ENCODE results near the gene SLC6A8. TPM values are rescaled to one million over a fixed set of nuclear protein-coding genes. Genes with fewer than 3 reads are reported as not detected.
A peak's percentile ranks its signal among the peaks of the same experiment; 100 is the strongest.

SLC6A8 gene
- total RNA-seq, 1 donor from 2014 or later = 57.9 TPM

- Histone ChIP-seq H4K20me1 (ENCODE audit: insufficient read depth, low read length) (no peaks in the 10 kb centered on the region), H3K9ac (ENCODE audit: low read length) (no peak overlapping the region), H3K9me3 (ENCODE audit: insufficient read depth, low read depth, low read length) (no peaks in the 10 kb centered on the region), H3K36me3 (ENCODE audit: insufficient read depth, low read length) (no peaks in the 10 kb centered on the region), H2AFZ (ENCODE audit: low read depth, low read length) (no peak overlapping the region), H3K27ac (ENCODE audit: low read depth, low read length) (no peak overlapping the region), H3K4me3 (ENCODE audit: insufficient read depth, low read depth, low read length) (no peak overlapping the region), H3K79me2 (ENCODE audit: insufficient read depth, low read length) (no peaks in the 10 kb centered on the region), H3K4me1 (ENCODE audit: insufficient read depth, low read length) (peaks cover 3% of the 10 kb centered on the region), H3K27me3 (ENCODE audit: insufficient read depth, low read length) (peaks cover 20% of the 10 kb centered on the region), H3K4me2 (ENCODE audit: low read length) (no peak overlapping the region)
- peak; percentile 6 for TF ChIP-seq EZH2 (IDR thresholded peaks at IDR 0.05; ENCODE audit: insufficient read depth, low read length)
- TF ChIP-seq, protein P1, sequence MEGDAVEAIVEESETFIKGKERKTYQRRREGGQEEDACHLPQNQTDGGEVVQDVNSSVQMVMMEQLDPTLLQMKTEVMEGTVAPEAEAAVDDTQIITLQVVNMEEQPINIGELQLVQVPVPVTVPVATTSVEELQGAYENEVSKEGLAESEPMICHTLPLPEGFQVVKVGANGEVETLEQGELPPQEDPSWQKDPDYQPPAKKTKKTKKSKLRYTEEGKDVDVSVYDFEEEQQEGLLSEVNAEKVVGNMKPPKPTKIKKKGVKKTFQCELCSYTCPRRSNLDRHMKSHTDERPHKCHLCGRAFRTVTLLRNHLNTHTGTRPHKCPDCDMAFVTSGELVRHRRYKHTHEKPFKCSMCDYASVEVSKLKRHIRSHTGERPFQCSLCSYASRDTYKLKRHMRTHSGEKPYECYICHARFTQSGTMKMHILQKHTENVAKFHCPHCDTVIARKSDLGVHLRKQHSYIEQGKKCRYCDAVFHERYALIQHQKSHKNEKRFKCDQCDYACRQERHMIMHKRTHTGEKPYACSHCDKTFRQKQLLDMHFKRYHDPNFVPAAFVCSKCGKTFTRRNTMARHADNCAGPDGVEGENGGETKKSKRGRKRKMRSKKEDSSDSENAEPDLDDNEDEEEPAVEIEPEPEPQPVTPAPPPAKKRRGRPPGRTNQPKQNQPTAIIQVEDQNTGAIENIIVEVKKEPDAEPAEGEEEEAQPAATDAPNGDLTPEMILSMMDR (IDR thresholded peaks at IDR 0.05; ENCODE audit: insufficient read depth, low read depth, low read length) = no peak
- DNase-seq (ENCODE audit: low read depth) (no peak), FAIRE-seq (no peak)
- H3K27me3 Mint-ChIP-seq (ENCODE audit: low read depth, unreplicated experiment) = peaks cover 28% of the 10 kb centered on the region
- no peaks in the 10 kb centered on the region for H3K36me3 Mint-ChIP-seq (ENCODE audit: low read depth, unreplicated experiment)
- no peaks in the 10 kb centered on the region for H3K4me1 Mint-ChIP-seq (ENCODE audit: low read depth, unreplicated experiment)
- H3K9me3 Mint-ChIP-seq (ENCODE audit: unreplicated experiment) = no peaks in the 10 kb centered on the region
- H3K27ac Mint-ChIP-seq (ENCODE audit: unreplicated experiment) = no peak overlapping the region
- H3K4me3 Mint-ChIP-seq (ENCODE audit: unreplicated experiment) = no peak overlapping the region
These were observed 46.1 kb upstream of the SLC6A8 start for GRCh38 chrX:153641627-153642026.

- Mint-ChIP-seq H3K27me3 (ENCODE audit: low read depth, unreplicated experiment) (peaks cover 28% of the 10 kb centered on the region), H3K4me3 (ENCODE audit: unreplicated experiment) (no peak overlapping the region), H3K36me3 (ENCODE audit: low read depth, unreplicated experiment) (no peaks in the 10 kb centered on the region), H3K27ac (ENCODE audit: unreplicated experiment) (no peak overlapping the region), H3K9me3 (ENCODE audit: unreplicated experiment) (no peaks in the 10 kb centered on the region), H3K4me1 (ENCODE audit: low read depth, unreplicated experiment) (no peaks in the 10 kb centered on the region)
- Histone ChIP-seq H3K9ac (ENCODE audit: low read length) (no peak overlapping the region), H3K27me3 (ENCODE audit: insufficient read depth, low read length) (peaks cover 22% of the 10 kb centered on the region), H3K36me3 (ENCODE audit: insufficient read depth, low read length) (no peaks in the 10 kb centered on the region), H4K20me1 (ENCODE audit: insufficient read depth, low read length) (no peaks in the 10 kb centered on the region), H3K4me2 (ENCODE audit: low read length) (no peak overlapping the region), H2AFZ (ENCODE audit: low read depth, low read length) (no peak overlapping the region), H3K79me2 (ENCODE audit: insufficient read depth, low read length) (no peaks in the 10 kb centered on the region), H3K9me3 (ENCODE audit: insufficient read depth, low read depth, low read length) (no peaks in the 10 kb centered on the region), H3K4me3 (ENCODE audit: insufficient read depth, low read depth, low read length) (no peak overlapping the region), H3K4me1 (ENCODE audit: insufficient read depth, low read length) (peaks cover 3% of the 10 kb centered on the region), H3K27ac (ENCODE audit: low read depth, low read length) (no peak overlapping the region)
- TF ChIP-seq EZH2 (IDR thresholded peaks at IDR 0.05; ENCODE audit: insufficient read depth, low read length) = peak; percentile 18
- TF ChIP-seq, protein P1 (IDR thresholded peaks at IDR 0.05; ENCODE audit: insufficient read depth, low read depth, low read length) = no peak
- FAIRE-seq (no peak), DNase-seq (ENCODE audit: low read depth) (no peak)
These were observed 45.6 kb upstream of the SLC6A8 start for GRCh38 chrX:153642051-153642654.

DNA sequence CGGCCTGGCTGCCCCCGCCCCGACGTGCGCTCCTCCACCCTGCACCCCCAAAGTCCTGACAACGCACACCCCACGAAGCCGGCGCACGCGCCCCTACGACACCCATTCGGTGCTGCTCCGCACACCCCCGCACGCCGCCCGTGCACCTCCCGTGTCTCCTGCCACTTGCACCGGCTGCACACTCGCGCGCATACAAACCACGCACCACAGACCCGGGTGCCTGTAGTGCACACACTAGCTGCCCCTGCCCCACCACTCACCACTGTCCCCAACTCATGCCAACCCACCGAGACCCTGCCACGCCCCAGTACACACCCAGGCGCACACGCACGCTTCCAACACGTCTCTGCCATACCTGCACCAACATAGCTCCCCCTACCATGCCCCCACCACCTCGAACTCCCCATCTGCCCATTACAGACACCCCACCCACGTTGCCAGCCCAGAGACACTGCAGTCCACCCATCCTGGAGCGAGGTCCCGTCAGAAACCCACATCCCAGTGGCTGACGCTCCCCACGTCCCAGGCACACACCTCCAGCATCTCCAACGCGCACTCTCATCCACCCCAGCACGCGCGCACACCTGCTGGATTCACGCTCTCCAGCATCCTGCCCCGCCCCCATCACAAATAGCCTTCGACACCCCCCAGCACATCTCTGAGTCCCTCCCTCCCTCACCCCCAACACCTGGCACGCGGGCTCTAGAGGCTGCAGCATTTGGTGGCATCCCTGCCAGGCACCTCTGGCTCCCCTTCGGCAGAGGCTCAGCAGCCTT is 44.9 kb upstream of the SLC6A8 start:
- H3K27ac Mint-ChIP-seq (ENCODE audit: unreplicated experiment) = no peak overlapping the region
- H3K4me3 ChIP-seq (ENCODE audit: insufficient read depth, low read depth, low read length) = no peak overlapping the region
- FAIRE-seq = no peak

More for the DNA sequence above, 44.9 kb upstream of the SLC6A8 start:
- no peak overlapping the region for H3K4me2 ChIP-seq (ENCODE audit: low read length)
- no peaks in the 10 kb centered on the region for H3K9me3 ChIP-seq (ENCODE audit: insufficient read depth, low read depth, low read length)
- H4K20me1 ChIP-seq (ENCODE audit: insufficient read depth, low read length) = no peaks in the 10 kb centered on the region
- TF ChIP-seq, protein P1 (IDR thresholded peaks at IDR 0.05; ENCODE audit: insufficient read depth, low read depth, low read length) = no peak
- TF ChIP-seq EZH2 (IDR thresholded peaks at IDR 0.05; ENCODE audit: insufficient read depth, low read length) = peak; percentile 23
- H3K4me1 ChIP-seq (ENCODE audit: insufficient read depth, low read length) = peaks cover 3% of the 10 kb centered on the region
- peaks cover 24% of the 10 kb centered on the region for H3K27me3 ChIP-seq (ENCODE audit: insufficient read depth, low read length)
- no peaks in the 10 kb centered on the region for H3K79me2 ChIP-seq (ENCODE audit: insufficient read depth, low read length)
- Mint-ChIP-seq H3K27me3 (ENCODE audit: low read depth, unreplicated experiment) (peaks cover 28% of the 10 kb centered on the region), H3K9me3 (ENCODE audit: unreplicated experiment) (no peaks in the 10 kb centered on the region), H3K36me3 (ENCODE audit: low read depth, unreplicated experiment) (no peaks in the 10 kb centered on the region), H3K4me3 (ENCODE audit: unreplicated experiment) (no peak overlapping the region), H3K4me1 (ENCODE audit: low read depth, unreplicated experiment) (no peaks in the 10 kb centered on the region)
- H3K36me3 ChIP-seq (ENCODE audit: insufficient read depth, low read length) = no peaks in the 10 kb centered on the region
- DNase-seq (ENCODE audit: low read depth) = no peak
- H3K9ac ChIP-seq (ENCODE audit: low read length) = no peak overlapping the region
- H2AFZ ChIP-seq (ENCODE audit: low read depth, low read length) = no peak overlapping the region
- H3K27ac ChIP-seq (ENCODE audit: low read depth, low read length) = no peak overlapping the region
